Upper lobe of right lung (tissue), 1 donor: ENCODE data around the gene ATP10A. TPM values are rescaled to one million over a fixed set of nuclear protein-coding genes. Genes with fewer than 3 reads are reported as not detected.

Experiments used
- ATAC-seq: fragments of 200-7000 bp; cut with Tn5 transposase; one replicate; pipeline ENCODE4 v1.9.1; 2020; ENCODE audit warnings: mild to moderate bottlenecking, moderate library complexity
- DNase-seq: peaks from one replicate; pipeline ENCODE4 v3.0.0-alpha.2; 2020
- H3K27ac ChIP-seq: fragments of 200-600 bp; one replicate; pipeline ENCODE4 v1.8.0; 2022
- H3K27me3 ChIP-seq: fragments of 200-600 bp; one replicate; pipeline ENCODE4 v1.8.0; 2022; ENCODE audit warnings: mild to moderate bottlenecking
- H3K36me3 ChIP-seq: fragments of 200-600 bp; one replicate; pipeline ENCODE4 v1.8.0; 2022
- H3K4me1 ChIP-seq: fragments of 200-600 bp; one replicate; pipeline ENCODE4 v1.8.0; 2022
- H3K4me3 ChIP-seq: fragments of 200-600 bp; one replicate; pipeline ENCODE4 v1.8.0; 2022; ENCODE audit warnings: mild to moderate bottlenecking
- H3K9me3 ChIP-seq: fragments of 200-600 bp; one replicate; pipeline ENCODE4 v1.8.0; 2022
- CTCF ChIP-seq: fragments of 200-600 bp; IDR thresholded peaks from one replicate; pipeline ENCODE4 v1.8.0; 2022; ENCODE audit warnings: antibody characterized with exemption
- intact Hi-C: fragments of 100-400 bp; cut with DNase I; formaldehyde crosslinking; loops from one replicate; pipeline ENCODE4 v1.11.0; 2022
- total RNA-seq: library from RNA; stranded (reverse); fragmentation: NEBNext Ultra II Directional; extraction: Animal tissue kit (Norgen Biotek cat#: 25700); gene quantifications from one replicate; pipeline ENCODE4 v1.2.1, GENCODE V29; 2021
- donor health status: DM: no; HTN: yes; CAD: no; lungs with severe emphysema.

The ATP10A gene
- total RNA-seq, 1 donor from 2014 or later, result 31.1 TPM

DNA sequence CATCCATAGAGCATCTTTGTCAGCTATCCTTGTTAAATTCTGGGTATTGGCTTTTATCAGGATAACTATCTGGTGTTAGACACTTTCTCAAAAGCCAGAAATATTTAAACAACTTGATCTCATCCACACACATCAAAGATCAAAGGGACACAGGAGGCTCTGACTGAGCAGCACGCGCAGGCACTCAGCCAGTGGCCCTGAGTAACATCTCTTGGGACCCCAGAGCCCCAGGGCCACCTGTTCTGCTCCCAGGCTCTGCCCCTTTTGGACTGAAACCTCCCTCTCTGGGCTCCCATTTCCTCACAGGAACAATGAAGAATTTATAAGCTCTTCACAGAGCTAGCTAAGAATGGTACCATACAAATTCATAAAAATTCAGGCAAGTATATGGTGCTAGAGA is 16.1 kb downstream of the ATP10A start:
- DNase-seq (no peak), ATAC-seq (no peak)
- intact Hi-C loops, result no loop called here
- H3K4me3 ChIP-seq, result no peak overlapping the region
- H3K4me1 ChIP-seq, result peaks cover 35% of the 10 kb centered on the region
- no peaks in the 10 kb centered on the region for H3K36me3 ChIP-seq
- no peaks in the 10 kb centered on the region for H3K9me3 ChIP-seq
- no peak for TF ChIP-seq CTCF
- H3K27ac ChIP-seq, result no peak overlapping the region
- H3K27me3 ChIP-seq, result no peaks in the 10 kb centered on the region

DNA sequence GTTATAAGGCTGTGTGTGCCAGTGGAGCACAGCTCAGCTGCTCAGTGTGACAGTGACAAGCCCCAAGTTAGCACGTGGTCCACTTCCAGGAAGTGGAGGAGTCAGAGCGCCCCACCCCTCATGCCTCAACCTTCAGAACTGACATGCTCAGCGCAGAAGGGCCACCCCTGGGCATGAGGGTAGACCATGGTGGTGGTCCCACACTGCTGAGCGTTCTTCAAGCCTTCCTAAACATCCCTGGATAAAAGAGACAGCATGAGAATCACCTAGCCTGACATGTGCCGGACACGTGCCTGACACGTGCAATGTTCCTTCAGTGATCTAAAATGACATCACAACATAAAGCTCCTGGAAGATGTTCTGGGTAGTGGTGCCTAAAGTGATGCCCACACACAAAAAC is 16.8 kb downstream of the ATP10A start:
- no peak for TF ChIP-seq CTCF
- no peak overlapping the region for H3K27ac ChIP-seq
- peaks cover 33% of the 10 kb centered on the region for H3K4me1 ChIP-seq
- intact Hi-C loops, result no loop called here
- no peak overlapping the region for H3K4me3 ChIP-seq
- no peaks in the 10 kb centered on the region for H3K27me3 ChIP-seq
- DNase-seq (no peak), ATAC-seq (peak; percentile 29)
- no peaks in the 10 kb centered on the region for H3K9me3 ChIP-seq
- H3K36me3 ChIP-seq, result no peaks in the 10 kb centered on the region

- Histone ChIP-seq H3K27me3 (no peaks in the 10 kb centered on the region), H3K27ac (no peak overlapping the region), H3K4me3 (no peak overlapping the region), H3K9me3 (no peaks in the 10 kb centered on the region), H3K36me3 (no peaks in the 10 kb centered on the region), H3K4me1 (peaks cover 24% of the 10 kb centered on the region)
- intact Hi-C loops, result no loop called here
- no peak for ATAC-seq
- no peak for DNase-seq
- TF ChIP-seq CTCF, result no peak
Observed at GRCh38 chr15:25844981-25845680, 18.0 kb downstream of the ATP10A start.

DNA sequence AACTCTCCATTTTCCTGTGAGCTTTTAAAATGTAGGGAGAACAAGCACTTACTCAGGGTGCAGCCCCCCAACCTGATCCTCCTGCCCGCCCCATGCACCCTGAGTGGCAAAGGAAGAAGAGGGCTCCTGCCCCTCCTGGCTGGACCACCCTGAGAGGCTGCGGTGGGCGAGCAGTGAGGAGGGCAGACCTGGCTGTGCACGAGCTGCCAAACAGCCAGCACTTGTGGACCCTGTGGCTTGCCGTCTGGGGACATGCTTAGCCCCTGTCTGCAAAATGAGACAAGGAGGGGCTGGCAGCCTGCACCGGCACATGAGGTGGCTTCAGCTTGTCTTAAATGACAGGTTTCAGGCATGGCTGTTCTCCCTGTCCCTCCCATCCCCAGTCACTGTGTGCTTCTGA is 18.6 kb downstream of the ATP10A start:
- DNase-seq, result no peak
- H3K4me3 ChIP-seq, result no peak overlapping the region
- no peaks in the 10 kb centered on the region for H3K9me3 ChIP-seq
- no peaks in the 10 kb centered on the region for H3K36me3 ChIP-seq
- no peak for TF ChIP-seq CTCF
- intact Hi-C loops, result no loop called here
- H3K4me1 ChIP-seq, result peaks cover 18% of the 10 kb centered on the region
- H3K27me3 ChIP-seq, result no peaks in the 10 kb centered on the region
- ATAC-seq, result no peak
- H3K27ac ChIP-seq, result no peak overlapping the region

GRCh38 chr15:25844076-25844475 is 19.1 kb downstream of the ATP10A start:
- Histone ChIP-seq H3K4me3 (no peak overlapping the region), H3K36me3 (no peaks in the 10 kb centered on the region), H3K27me3 (no peaks in the 10 kb centered on the region), H3K9me3 (no peaks in the 10 kb centered on the region), H3K27ac (no peak overlapping the region), H3K4me1 (peaks cover 13% of the 10 kb centered on the region)
- DNase-seq (no peak), ATAC-seq (no peak)
- intact Hi-C loops, result no loop called here
- no peak for TF ChIP-seq CTCF
